ENCODE measurements around the gene CHST8.

Gene CHST8

GRCh38 chr19:33673258-33673875 lies 51.6 kb downstream of the CHST8 start:
- DNase-seq (ENCODE audit: low spot score) = no peak

GRCh38 chr19:33673996-33674625 lies 52.4 kb downstream of the CHST8 start:
- DNase-seq (ENCODE audit: low spot score) = no peak

GRCh38 chr19:33674626-33675367 lies 53.0 kb downstream of the CHST8 start:
- no peak for DNase-seq (ENCODE audit: low spot score)

GRCh38 chr19:33675501-33676124 lies 53.9 kb downstream of the CHST8 start:
- DNase-seq (ENCODE audit: low spot score) = no peak

GRCh38 chr19:33676999-33677665 lies 55.4 kb downstream of the CHST8 start:
- no peak for DNase-seq (ENCODE audit: low spot score)

GRCh38 chr19:33677745-33678426 lies 56.1 kb downstream of the CHST8 start:
- DNase-seq (ENCODE audit: low spot score) = no peak

GRCh38 chr19:33678796-33679585 lies 57.2 kb downstream of the CHST8 start:
- DNase-seq (ENCODE audit: low spot score) = no peak

- no peak for DNase-seq (ENCODE audit: low spot score)
Measured at GRCh38 chr19:33679696-33680095, 57.9 kb downstream of the CHST8 start.

- no peak for DNase-seq (ENCODE audit: low spot score)
Measured at GRCh38 chr19:33681081-33681680, 59.4 kb downstream of the CHST8 start.

GRCh38 chr19:33683881-33684537 lies 62.3 kb downstream of the CHST8 start:
- DNase-seq (ENCODE audit: low spot score) = no peak

GRCh38 chr19:33684538-33685232 lies 62.9 kb downstream of the CHST8 start:
- DNase-seq (ENCODE audit: low spot score) = no peak

GRCh38 chr19:33685541-33685940 lies 63.8 kb downstream of the CHST8 start:
- no peak for DNase-seq (ENCODE audit: low spot score)

- DNase-seq (ENCODE audit: low spot score) = no peak
Measured at GRCh38 chr19:33686262-33686661, 64.5 kb downstream of the CHST8 start.

- DNase-seq (ENCODE audit: low spot score) = no peak
Measured at GRCh38 chr19:33686687-33687480, 65.1 kb downstream of the CHST8 start.

- no peak for DNase-seq (ENCODE audit: low spot score)
Measured at GRCh38 chr19:33687481-33688170, 65.9 kb downstream of the CHST8 start.

GRCh38 chr19:33688171-33688992 lies 66.6 kb downstream of the CHST8 start:
- no peak for DNase-seq (ENCODE audit: low spot score)
